HG03039 (cell line): ENCODE results near the gene FOLR2.
A peak's percentile ranks its signal among the peaks of the same experiment; 100 is the strongest.
"Not testable (repeated sequence)": the region's sequence is repeated elsewhere in the genome, so short reads cannot be mapped to it uniquely, and the experiment has no call there.

ENCODE experiments used
- ATAC-seq: cut with Tn5 transposase; IDR thresholded peaks from one replicate; pipeline ENCODE4 v1.9.1; 2021; ENCODE audit warnings: mild to moderate bottlenecking, moderate library complexity; ENCODE audit not compliant: unreplicated experiment

Gene FOLR2

DNA sequence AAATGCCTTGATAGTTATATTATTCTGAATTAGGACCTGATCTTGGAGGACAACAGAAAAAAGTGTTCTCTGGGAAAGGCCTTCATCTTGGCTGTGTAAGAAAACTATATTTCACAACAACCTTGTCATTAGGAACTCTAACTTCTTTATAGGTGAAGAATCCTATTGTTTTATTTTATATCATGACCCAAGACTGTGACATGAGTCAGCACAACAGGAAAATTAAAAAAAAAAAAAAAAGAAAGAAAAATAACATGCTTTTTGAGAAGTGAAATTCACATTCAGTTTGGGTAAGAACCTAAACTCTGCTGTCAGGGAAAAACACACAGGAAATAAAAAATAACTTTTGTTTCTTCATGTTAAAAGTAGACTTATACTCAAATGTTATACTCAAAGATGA, 11.7 kb upstream of the FOLR2 start:
- ATAC-seq, result no peak

DNA sequence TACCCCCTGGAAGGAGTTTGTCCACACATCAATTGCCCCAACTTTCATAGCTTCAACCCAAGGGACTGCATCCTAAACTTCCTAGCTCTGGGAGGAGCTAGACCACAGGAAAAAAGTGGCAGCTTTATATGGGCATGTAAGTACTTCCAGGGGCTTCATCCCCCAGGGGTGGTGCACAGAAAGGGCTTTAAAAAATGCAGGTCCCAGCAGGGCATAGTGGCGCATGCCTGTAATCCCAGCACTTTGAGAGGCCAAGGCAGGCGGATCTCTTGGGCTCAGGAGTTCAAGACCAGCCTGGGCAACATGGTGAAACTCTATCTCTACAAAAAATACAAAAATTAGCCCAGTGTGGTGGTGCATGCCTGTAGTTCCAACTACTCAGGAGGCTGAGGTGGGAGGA, 9.8 kb upstream of the FOLR2 start:
- ATAC-seq, result not testable (repeated sequence)

DNA sequence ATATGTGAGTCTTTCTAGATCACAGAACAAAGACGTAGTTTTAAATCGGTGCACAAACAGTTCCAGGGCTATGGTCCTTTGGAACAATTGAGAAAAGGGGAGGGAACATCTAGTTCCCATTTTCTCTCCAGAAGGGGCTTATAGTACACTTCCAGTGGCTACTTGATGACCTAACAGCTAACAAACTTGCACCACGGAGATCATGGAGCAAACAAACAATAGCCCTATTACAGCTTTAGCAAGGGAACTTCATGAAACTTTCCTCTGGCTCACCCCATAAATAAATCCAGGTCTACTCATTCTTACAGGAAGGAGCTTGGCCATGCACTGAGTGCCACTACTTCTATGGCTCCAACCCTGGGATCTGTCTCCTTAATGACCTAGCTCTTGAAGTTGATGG, 8.3 kb upstream of the FOLR2 start:
- ATAC-seq, result no peak

- no peak for ATAC-seq
These were observed 7.5 kb upstream of the FOLR2 start for GRCh38 chr11:72209101-72209500.

GRCh38 chr11:72217841-72218240, 1.2 kb downstream of the FOLR2 start:
- ATAC-seq, result no peak

DNA sequence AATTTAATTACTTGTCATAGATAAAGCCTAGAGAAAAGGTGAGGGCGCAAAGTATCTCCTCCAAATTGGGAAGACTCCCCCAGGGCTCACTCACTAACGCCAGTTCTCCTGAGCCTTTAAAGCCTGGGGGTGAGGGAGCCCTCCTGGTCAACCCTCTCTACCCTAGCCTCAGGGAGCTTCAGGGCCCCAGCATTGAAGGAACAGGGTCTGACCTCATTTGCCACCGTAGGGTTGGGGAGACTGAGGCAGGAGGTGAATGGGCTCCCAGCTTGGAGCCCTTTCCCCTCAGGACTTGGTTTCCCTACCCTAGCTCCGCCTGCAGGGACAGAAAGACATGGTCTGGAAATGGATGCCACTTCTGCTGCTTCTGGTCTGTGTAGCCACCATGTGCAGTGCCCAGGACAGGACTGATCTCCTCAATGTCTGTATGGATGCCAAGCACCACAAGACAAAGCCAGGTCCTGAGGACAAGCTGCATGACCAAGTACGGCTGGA, 1.7 kb downstream of the FOLR2 start:
- no peak for ATAC-seq

GRCh38 chr11:72220696-72221363, 4.2 kb downstream of the FOLR2 start:
- ATAC-seq, result no peak

- ATAC-seq, result no peak
These were observed 4.9 kb downstream of the FOLR2 start for GRCh38 chr11:72221386-72222075.

DNA sequence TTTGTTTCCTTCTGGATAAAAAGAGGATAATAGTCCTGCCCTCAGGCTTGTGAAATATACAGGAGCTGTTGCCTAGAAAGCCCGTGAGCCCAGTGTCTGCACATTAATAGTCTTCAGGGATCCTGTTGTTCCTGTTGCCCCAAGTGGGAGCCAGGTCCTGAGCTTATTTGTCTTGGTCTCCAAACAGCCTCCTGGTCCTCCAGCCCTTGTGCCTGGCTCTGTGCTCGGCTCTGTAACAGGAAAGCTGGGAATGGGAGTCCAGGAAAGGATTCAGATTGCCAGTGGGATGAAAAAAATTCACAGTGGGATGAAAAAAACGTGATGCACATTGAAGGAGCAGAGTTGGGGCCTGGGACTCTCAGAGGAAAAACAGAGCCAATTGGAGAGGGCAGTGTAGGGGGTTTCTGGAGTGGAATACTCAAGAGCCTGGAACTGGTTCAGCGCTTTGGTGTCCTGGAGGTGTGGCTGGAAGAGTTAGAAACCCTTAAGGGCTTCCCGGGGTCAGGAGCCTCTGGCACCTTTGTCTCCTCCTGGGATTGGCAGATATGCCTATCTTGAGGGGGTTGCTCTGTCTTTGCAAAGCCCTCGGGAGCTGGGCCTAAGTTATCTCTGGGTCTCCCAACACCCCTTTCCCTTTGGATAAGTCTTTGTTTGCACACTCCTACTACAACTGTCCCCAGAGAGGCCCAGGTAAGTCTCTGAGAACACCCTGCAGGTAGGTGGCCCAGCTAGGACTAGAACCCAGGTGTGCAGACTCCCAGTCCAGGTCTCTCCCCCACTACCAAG, 5.7 kb downstream of the FOLR2 start:
- ATAC-seq, result no peak

- peak; percentile 63 for ATAC-seq
These were observed 6.5 kb downstream of the FOLR2 start for GRCh38 chr11:72222907-72223614.

DNA sequence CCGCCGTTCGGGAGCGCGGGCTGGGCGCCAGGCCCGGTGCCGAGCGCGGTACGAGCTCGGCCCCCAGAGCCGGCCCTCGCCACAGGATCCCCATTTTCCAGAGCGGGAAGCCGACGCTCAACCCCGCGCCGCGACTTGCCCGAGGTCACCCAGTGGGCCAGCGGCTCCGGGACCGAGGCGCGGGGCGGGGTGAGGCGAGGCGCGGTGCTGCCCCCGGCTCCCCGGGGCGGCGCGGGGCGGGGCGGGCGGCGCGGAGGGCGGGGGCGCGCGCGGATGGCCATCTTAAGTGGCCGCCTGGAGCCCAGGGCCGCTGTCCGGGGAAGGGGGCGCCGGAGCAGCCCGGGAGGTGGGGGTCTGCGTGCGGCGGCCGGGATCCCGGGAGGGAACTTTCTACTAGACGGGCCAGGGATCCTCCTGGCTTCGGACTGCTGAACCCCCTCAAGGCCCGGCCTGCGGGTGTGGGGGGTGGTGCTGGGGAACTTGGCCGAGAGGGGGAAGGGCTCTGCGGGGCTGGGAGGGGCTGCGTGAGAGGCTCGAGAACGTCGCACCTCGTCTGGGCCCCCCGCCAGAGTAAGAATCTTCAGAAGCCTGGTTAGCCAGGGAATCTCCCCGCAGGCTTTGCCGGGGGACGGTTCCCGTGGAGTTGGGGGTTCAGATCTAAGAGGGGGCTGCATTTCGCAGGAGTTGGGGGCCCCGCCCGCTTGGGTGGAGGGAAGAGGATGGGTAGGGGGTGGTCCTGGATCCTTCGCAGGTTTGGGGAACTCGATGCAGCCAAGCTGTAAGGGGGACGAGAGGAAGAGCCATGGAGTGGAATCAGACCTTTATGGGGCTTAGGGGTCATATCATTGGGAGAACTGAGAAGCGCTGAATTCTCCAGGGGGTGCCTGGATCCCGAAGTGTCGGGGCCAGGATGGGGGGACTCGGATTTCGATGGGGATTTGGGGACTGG, 7.3 kb downstream of the FOLR2 start:
- peak; percentile 45 for ATAC-seq

- no peak for ATAC-seq
These were observed 8.2 kb downstream of the FOLR2 start, which contains the start of gene INPPL1 for GRCh38 chr11:72224564-72225410. Gene INPPL1 (plus strand): TSS chr11:72224767. CDS start chr11:72224985, 218 bp downstream.

GRCh38 chr11:72225411-72225951, 8.9 kb downstream of the FOLR2 start:
- ATAC-seq, result no peak

- ATAC-seq, result no peak
These were observed 10.1 kb downstream of the FOLR2 start for GRCh38 chr11:72226701-72227100.

GRCh38 chr11:72227316-72228228, 11.0 kb downstream of the FOLR2 start:
- no peak for ATAC-seq

- ATAC-seq, result no peak
These were observed 11.7 kb downstream of the FOLR2 start for GRCh38 chr11:72228229-72228843.

DNA sequence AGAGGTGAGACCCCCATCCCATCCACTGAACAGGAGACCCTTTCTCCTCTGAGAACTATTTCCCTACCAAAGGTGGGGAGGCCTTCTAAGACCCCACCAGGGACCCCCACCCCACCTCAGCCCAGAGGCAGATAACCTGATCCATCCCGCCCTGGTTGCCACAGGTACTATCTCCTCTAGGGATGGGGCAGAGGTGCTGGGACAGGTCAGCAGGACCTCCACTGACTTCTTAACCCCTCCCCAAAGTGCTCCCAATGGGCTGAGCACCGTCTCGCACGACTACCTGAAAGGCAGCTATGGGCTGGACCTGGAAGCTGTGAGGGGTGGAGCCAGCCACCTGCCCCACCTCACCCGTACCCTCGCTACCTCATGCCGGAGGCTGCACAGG, 12.2 kb downstream of the FOLR2 start:
- ATAC-seq, result no peak
